Activated CD4-positive, alpha-beta memory T cell treated with anti-CD3 and anti-CD28 coated beads for 36 hours (primary cell): ENCODE data around the gene UFD1. TPM values are rescaled to one million over a fixed set of nuclear protein-coding genes. Genes with fewer than 3 reads are reported as not detected.
"Not testable (repeated sequence)": the region's sequence is repeated elsewhere in the genome, so short reads cannot be mapped to it uniquely, and the experiment has no call there.

ENCODE experiments used
- CTCF ChIA-PET: fragments of 350-600 bp; sonication (Branson Sonifier 250); formaldehyde crosslinking; loops from one replicate; lab custom pipeline; 2021; ENCODE audit warnings: antibody characterized with exemption, inconsistent platforms; lab: Charles Lee
- POLR2A ChIA-PET: fragments of 350-600 bp; sonication (Branson Sonifier 250); formaldehyde crosslinking; loops from one replicate; lab custom pipeline; 2021; ENCODE audit warnings: antibody characterized with exemption; lab: Charles Lee
- DNase-seq: peaks from one replicate; pipeline ENCODE4 v3.0.0-alpha.2; 2020
- H3K27ac Mint-ChIP-seq: one replicate; pipeline ENCODE4 v1.8.0; 2021; ENCODE audit warnings: mixed read lengths
- H3K27me3 Mint-ChIP-seq: one replicate; pipeline ENCODE4 v1.8.0; 2021; ENCODE audit warnings: mixed read lengths
- H3K36me3 Mint-ChIP-seq: one replicate; pipeline ENCODE4 v1.8.0; 2021; ENCODE audit warnings: mixed read lengths
- H3K4me1 Mint-ChIP-seq: one replicate; pipeline ENCODE4 v1.8.0; 2021; ENCODE audit warnings: low read depth, mixed read lengths
- H3K4me3 Mint-ChIP-seq: one replicate; pipeline ENCODE4 v1.8.0; 2021; ENCODE audit warnings: mild to moderate bottlenecking, mixed read lengths
- H3K9me3 Mint-ChIP-seq: one replicate; pipeline ENCODE4 v1.8.0; 2021; ENCODE audit warnings: mixed read lengths
- intact Hi-C: fragments of 100-400 bp; cut with micrococcal nuclease; formaldehyde crosslinking; loops from one replicate; pipeline ENCODE4 v1.15.1; 2023
- total RNA-seq, 2 experiments: library from RNA; stranded (reverse); gene quantifications; one replicate each; pipeline ENCODE4 v1.2.3, GENCODE V29; 2021

Gene UFD1
- total RNA-seq, 2 experiments from 2014 or later: 85.3 to 91.1 TPM

DNA sequence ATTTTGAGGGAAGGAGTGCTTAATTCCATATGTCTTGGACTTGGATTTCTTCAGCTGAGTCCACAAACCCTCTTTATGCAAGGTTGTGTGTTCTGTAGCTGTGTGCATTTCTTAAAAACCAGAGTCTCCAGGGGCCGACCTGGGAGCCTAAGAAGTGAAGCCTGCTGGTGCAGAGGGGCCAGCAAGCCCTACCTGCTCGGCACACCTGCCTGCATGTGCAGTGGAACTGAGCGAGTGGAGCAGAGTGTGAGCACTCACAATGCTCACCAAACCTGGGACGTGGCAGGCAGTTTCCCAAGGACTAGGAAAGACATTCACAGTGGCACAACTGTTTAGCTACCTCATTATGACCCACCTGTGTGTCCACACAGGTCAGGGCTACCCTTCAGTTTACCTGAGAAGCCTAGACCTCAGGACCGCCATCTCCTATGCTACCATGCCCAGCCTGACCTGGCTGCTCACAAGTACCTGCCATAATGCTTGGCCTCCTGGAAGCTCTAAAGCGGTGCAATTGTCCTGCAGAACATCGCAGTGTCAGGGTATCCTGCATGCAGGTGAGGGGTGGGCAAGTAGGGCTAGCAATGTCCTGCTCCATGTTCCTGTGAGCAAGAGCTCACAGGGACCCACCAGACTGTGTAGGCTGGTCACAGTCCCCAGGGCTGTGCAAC is 35.3 kb downstream of the UFD1 start:
- intact Hi-C loops: no loop called here
- ChIA-PET POLR2A (interaction anchor here (5.7 kb wide), 1 partner anchor 11 kb away, joined by 59 read pairs; the partner anchor contains the start of genes HIRA and MRPL40), CTCF (interaction anchor here (1.4 kb wide), 1 partner anchor 35 kb away, joined by 4 read pairs; the partner anchor contains the start of gene UFD1)
- Mint-ChIP-seq H3K36me3 (peaks cover 19% of the 10 kb centered on the region), H3K4me1 (peaks cover 39% of the 10 kb centered on the region), H3K9me3 (no peaks in the 10 kb centered on the region), H3K4me3 (no peak overlapping the region), H3K27me3 (no peaks in the 10 kb centered on the region), H3K27ac (no peak overlapping the region)
- no peak for DNase-seq

DNA sequence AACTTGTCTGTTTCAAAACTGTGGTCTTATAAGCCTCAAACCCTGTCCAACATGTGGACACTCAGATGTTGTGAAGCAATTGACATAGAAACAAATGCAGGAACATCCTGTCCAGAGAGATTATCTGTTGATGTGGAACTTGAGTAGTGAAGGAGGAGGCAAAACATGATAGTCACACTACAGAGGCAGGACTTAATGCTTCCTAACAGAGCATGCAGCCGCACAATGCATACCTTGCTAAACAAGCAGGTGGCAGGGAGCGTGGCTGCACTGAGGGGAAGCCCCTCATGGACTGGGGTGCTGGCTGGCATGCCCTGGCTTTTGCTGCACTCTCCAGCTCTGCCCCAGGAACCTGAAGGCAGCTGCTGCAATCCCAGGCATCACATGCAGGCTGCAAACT is 36.8 kb downstream of the UFD1 start:
- H3K27me3 Mint-ChIP-seq: no peaks in the 10 kb centered on the region

DNA sequence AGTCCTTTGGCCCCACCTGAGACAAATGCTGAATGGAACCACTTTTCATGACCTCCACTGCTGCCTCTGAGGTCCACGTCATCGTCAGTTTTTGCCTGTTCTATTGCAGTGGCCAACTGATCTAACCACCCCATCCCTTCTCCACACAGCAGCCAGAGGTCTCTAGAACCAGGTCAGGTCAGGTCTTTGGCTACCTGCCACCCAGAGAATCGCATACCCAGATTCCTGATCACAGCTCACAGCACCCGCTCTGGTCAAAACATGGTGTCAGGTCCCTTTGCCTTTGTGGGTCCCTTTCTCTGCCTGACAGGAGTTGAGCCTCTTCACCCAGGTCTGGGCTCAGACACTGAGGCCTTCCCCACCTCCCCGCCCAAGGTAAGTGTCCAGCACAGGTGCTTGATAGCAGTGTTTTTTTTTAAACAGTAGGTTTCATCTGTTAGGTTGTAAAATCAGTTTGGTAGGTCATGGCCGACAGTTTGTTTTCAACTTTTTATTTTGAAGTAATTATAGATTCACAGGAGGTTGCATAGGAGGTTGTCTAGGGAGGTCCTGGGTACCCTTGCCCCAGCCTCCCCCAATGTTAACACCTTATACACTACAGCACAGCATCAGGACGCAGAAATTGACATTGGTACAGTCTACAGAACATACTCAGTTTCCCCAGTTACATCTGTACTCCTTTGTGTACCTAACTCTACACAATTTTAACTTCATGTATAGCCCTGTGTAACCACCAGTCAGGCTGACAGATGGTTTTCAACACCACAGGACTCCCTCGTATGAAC is 38.4 kb downstream of the UFD1 start:
- ChIA-PET POLR2A (no interaction called here), CTCF (no interaction called here)
- Mint-ChIP-seq H3K9me3 (no peaks in the 10 kb centered on the region), H3K36me3 (peaks cover 16% of the 10 kb centered on the region), H3K27me3 (no peaks in the 10 kb centered on the region), H3K4me3 (no peak overlapping the region), H3K4me1 (peaks cover 20% of the 10 kb centered on the region), H3K27ac (no peak overlapping the region)
- no peak for DNase-seq
- intact Hi-C loops: no loop called here

More for the DNA sequence above, 36.8 kb downstream of the UFD1 start:
- no peak for DNase-seq
- POLR2A ChIA-PET: interaction anchor here (1.2 kb wide), 1 partner anchor 10 kb away, joined by 3 read pairs; no protein-coding TSS in a partner anchor
- Mint-ChIP-seq H3K27ac (no peak overlapping the region), H3K4me1 (peaks cover 30% of the 10 kb centered on the region), H3K36me3 (peaks cover 20% of the 10 kb centered on the region), H3K4me3 (no peak overlapping the region), H3K9me3 (no peaks in the 10 kb centered on the region)
- CTCF ChIA-PET: no interaction called here
- intact Hi-C loops: no loop called here

DNA sequence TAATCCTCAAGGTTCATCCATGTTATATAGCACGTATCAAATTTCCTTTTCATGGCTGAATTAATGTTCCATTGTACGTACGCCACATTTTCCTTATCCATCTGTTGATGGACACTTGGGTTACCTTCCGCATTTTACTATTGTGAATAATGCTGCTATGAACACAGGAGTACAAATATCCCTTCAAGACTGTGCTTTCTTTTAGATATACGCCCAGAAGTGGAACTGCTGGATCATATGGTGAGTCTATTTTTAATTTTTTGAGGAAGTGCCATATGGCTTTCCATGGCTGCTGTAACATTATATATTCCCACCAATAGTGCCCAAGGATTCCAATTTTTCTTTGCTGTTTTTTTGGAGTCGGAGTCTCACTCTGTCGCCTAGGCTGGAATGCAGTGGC is 40.7 kb downstream of the UFD1 start:
- POLR2A ChIA-PET: interaction anchor here (0.6 kb wide), 1 partner anchor 112 kb away, joined by 3 read pairs; no protein-coding TSS in a partner anchor
- intact Hi-C loops: no loop called here
- CTCF ChIA-PET: no interaction called here
- no peak overlapping the region for H3K4me3 Mint-ChIP-seq
- peaks cover 19% of the 10 kb centered on the region for H3K36me3 Mint-ChIP-seq
- DNase-seq: no peak
- no peaks in the 10 kb centered on the region for H3K9me3 Mint-ChIP-seq
- no peak overlapping the region for H3K27ac Mint-ChIP-seq
- H3K4me1 Mint-ChIP-seq: peaks cover 12% of the 10 kb centered on the region
- no peaks in the 10 kb centered on the region for H3K27me3 Mint-ChIP-seq

DNA sequence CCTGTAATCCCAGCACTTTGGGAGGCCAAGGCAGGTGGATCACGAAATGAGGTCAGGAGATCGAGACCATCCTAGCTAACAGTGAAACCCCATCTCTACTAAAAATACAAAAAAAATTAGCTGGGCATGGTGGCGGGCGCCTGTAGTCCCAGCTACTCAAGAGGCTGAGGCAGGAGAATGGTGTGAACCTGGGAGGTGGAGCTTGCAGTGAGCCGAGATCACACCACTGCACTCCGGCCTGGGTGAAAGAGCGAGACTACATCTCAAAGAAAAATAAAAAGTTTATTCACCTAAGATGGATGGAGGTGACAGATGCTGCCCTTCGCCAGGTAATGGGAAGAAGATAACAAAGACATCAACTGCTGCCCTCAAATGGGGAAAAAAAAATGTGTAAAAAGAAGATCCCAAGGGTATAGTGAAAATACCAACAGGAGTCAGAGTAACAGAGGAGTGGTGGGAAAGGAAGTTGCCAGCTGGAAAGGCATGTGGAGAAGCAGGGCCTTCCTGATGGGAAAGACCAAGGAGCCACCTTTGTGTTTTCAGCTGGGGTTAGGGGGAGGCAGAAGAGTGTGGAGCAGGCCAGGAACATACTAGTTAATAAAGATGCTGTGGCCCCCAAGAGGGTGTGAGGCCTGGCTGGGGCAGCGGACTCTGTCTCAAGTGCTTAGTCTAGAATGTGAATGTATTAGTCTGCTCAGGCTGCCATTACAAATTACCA is 42.4 kb downstream of the UFD1 start:
- Mint-ChIP-seq H3K4me1 (peaks cover 13% of the 10 kb centered on the region), H3K36me3 (peaks cover 20% of the 10 kb centered on the region), H3K27ac (peak overlapping the region; percentile 33)
- CTCF ChIA-PET: interaction anchor here (0.7 kb wide), 1 partner anchor 9 kb away, joined by 3 read pairs; no protein-coding TSS in a partner anchor
- POLR2A ChIA-PET: interaction anchor here (0.7 kb wide), 1 partner anchor 11 kb away, joined by 3 read pairs; the partner anchor contains the start of gene C22orf39
- DNase-seq, H3K4me3 Mint-ChIP-seq, intact Hi-C loops, H3K9me3 Mint-ChIP-seq, H3K27me3 Mint-ChIP-seq: not testable (repeated sequence)

DNA sequence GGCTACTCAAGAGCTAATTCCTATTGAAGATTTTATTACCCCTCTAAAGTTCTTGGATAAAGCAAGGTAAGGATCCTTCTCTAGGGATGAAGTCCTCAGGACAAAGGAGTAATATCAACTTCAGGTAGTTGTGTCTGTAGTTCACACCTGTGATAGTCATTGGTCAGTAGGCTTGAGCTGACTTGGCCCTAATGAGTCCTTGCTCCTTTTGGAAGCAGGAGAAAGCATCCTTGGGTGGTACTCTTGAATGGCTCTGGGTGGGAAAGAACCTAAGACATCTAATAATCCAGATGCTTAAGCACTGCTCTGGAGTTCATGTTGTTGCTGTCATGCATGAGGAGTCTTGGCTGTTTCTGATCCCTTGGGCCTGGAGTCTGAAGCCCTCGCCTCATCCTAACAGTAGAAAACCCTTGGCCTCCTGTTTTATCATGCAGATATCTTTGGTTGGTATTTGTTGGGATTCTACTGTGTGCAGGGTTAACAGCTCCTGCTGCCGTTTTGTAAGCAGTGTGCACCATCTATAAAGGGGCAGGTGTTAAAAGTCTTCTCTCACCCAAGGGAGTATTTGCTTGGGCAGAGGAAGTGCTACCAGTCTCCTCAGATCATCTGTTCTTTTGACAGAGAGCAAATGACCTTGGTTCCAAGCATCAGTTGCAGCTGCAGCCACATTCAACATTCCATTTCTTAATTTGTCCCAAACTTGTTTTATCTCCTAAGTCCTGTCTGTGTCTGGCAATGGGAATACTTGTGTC is 44.0 kb downstream of the UFD1 start:
- DNase-seq: no peak
- Mint-ChIP-seq H3K36me3 (peaks cover 16% of the 10 kb centered on the region), H3K4me3 (no peak overlapping the region), H3K27me3 (no peaks in the 10 kb centered on the region), H3K4me1 (peaks cover 21% of the 10 kb centered on the region), H3K9me3 (no peaks in the 10 kb centered on the region), H3K27ac (no peak overlapping the region)
- CTCF ChIA-PET: interaction anchor here (1.0 to 1.4 kb wide), 3 partner anchors 43 to 195 kb away, joined by 3 read pairs; partner anchors contain the start of genes CDC45 and UFD1
- intact Hi-C loops: loop anchor here (5.0 kb wide), 1 partner anchor 142 kb away; no protein-coding TSS in a partner anchor
- POLR2A ChIA-PET: interaction anchor here (0.6 to 7.1 kb wide), 2 partner anchors 11 to 36 kb away, joined by 7 to 59 read pairs; partner anchors contain the start of gene C22orf39

DNA sequence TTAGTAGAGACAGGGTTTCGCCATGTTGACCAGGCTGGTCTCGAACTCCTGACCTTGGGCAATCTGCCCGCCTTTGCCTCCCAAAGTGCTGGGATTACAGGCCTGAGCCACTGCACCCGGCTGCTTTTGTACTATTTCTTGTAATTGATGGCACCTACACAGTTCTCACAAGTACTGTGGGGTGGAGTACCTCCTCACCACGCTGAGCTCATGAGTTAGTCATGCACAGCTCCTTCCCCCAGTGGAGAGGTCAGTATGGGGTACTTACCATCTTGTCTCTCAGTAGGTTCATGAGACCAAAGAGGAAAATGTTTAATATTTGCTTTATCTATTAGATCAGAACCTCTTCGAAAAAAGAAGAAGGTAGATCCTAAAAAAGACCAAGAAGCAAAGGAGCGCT is 44.6 kb downstream of the UFD1 start:
- H3K27me3 Mint-ChIP-seq: no peaks in the 10 kb centered on the region
- H3K4me3 Mint-ChIP-seq: no peak overlapping the region

DNA sequence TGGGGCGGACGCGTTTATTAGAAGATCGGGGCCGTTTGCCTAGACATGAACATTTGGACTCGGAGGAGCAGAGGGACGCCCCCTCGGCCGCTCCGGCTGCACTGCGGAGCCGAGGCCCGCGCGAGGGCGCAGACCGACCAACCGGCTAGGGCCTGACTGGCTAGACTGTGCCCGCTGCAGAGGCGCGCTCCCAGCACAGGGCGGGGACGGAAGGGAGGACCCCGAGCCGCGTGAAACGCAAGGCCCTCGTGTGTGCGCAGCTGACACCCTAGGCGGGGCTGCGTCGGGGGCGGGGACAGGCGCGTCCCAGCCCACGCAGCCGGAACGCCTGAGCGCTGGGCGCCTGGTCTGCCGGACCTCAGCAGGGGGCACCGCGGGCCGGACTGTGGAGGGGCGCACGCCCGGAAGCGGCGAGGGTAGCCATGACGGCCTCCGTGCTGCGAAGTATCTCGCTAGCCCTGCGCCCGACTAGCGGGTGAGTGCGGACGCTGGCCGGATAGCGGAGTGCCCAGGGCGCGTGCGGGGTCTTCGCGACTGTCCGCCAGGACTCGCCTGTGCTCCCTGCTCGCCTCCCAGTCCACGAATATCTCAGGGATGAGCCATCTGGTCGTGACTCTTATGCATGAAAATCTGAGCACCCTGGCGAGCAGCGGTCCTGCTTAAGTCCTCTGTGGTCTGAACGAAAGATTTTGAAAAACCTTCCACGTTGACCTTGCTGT is 46.7 kb downstream of the UFD1 start, which contains the start of gene MRPL40:
TSS of gene MRPL40 (plus strand) at position 413 of the 719 bp plus-strand sequence. CDS start at position 423, 10 bp downstream.
- Mint-ChIP-seq H3K27ac (peak within 1 kb of the TSS; percentile 91), H3K36me3 (peaks cover 18% of the 10 kb centered on the region), H3K27me3 (no peaks in the 10 kb centered on the region), H3K4me3 (peak within 1 kb of the TSS; percentile 81), H3K4me1 (peaks cover 40% of the 10 kb centered on the region), H3K9me3 (no peaks in the 10 kb centered on the region)
- DNase-seq: peak; percentile 94
- POLR2A ChIA-PET: interaction anchor here (0.6 to 7.1 kb wide), 9 partner anchors 9 to 423 kb away, joined by 3 to 59 read pairs (median 4); partner anchors contain the start of genes C22orf39, CDC45 and SLC25A1
- CTCF ChIA-PET: interaction anchor here (0.6 to 1.1 kb wide), 4 partner anchors 13 to 253 kb away, joined by 3 read pairs; partner anchors contain the start of gene CDC45
- intact Hi-C loops: loop anchor here (1.0 to 5.0 kb wide), 4 partner anchors 17 to 310 kb away; partner anchors contain the start of genes CDC45, DGCR2 and UFD1

More for the DNA sequence above, 44.6 kb downstream of the UFD1 start:
- CTCF ChIA-PET: interaction anchor here (1.0 to 1.4 kb wide), 3 partner anchors 43 to 195 kb away, joined by 3 read pairs; partner anchors contain the start of genes CDC45 and UFD1
- Mint-ChIP-seq H3K9me3 (no peaks in the 10 kb centered on the region), H3K27ac (peak overlapping the region; percentile 83), H3K36me3 (peaks cover 17% of the 10 kb centered on the region), H3K4me1 (peaks cover 27% of the 10 kb centered on the region)
- POLR2A ChIA-PET: interaction anchor here (0.6 to 7.1 kb wide), 2 partner anchors 11 to 36 kb away, joined by 7 to 59 read pairs; partner anchors contain the start of gene C22orf39
- intact Hi-C loops: loop anchor here (5.0 kb wide), 1 partner anchor 143 kb away; no protein-coding TSS in a partner anchor
- no peak for DNase-seq

DNA sequence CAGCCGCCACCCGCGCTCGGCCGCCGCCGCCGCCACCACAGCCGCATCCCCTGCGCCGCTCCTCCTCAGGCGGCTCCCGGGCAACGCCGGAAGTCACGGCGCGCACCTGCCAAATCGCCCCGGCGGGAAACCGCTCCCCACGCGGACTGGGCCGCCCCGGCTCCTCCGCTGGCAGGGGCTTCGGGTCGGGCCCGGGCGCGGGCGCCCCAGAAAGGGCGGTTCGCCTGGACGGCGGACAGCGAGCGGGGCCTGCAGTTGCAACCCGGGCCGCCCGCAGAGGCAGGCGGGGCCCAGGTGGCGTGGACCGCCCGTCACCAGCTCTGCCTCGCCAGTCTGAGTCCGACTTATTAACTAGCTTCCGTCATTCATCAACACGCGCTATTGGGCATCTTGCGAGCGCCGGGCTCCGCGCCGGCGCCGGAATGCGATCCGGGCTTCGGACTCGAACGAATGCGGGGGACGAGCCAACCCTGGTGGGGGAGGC is 47.3 kb downstream of the UFD1 start, which contains the start of gene HIRA:
TSS of gene HIRA (minus strand) at position 85 of the 484 bp plus-strand sequence. CDS start 257 bp downstream, outside the sequence.
- peak; percentile 90 for DNase-seq
- peaks cover 18% of the 10 kb centered on the region for H3K36me3 Mint-ChIP-seq
- intact Hi-C loops: loop anchor here (1.0 to 5.0 kb wide), 4 partner anchors 18 to 309 kb away; partner anchors contain the start of genes CDC45, DGCR2 and UFD1

More for the DNA sequence above, 47.3 kb downstream of the UFD1 start, which contains the start of gene HIRA:
- POLR2A ChIA-PET: interaction anchor here (0.6 to 7.1 kb wide), 10 partner anchors 9 to 424 kb away, joined by 3 to 59 read pairs (median 4); partner anchors contain the start of genes C22orf39, CDC45 and SLC25A1
- CTCF ChIA-PET: interaction anchor here (0.7 to 1.1 kb wide), 2 partner anchors 198 to 252 kb away, joined by 3 read pairs; no protein-coding TSS in a partner anchor
- peak within 1 kb of the TSS; percentile 81 for H3K4me3 Mint-ChIP-seq
- peak within 1 kb of the TSS; percentile 91 for H3K27ac Mint-ChIP-seq
- H3K27me3 Mint-ChIP-seq: no peaks in the 10 kb centered on the region
- H3K4me1 Mint-ChIP-seq: peaks cover 46% of the 10 kb centered on the region
- H3K9me3 Mint-ChIP-seq: no peaks in the 10 kb centered on the region
